Mesenteric fat pad (tissue), 1 donor: Measurements from ENCODE around the gene TYMS. TPM values are rescaled to one million over a fixed set of nuclear protein-coding genes. Genes with fewer than 3 reads are reported as not detected.
"Not testable (repeated sequence)": the region's sequence is repeated elsewhere in the genome, so short reads cannot be mapped to it uniquely, and the experiment has no call there.

Source experiments
- DNase-seq: peaks from one replicate; pipeline ENCODE4 v3.0.0-alpha.2; 2020; ENCODE audit warnings: low spot score
- total RNA-seq: library from RNA; stranded (reverse); fragmentation: NEBNext Ultra II Directional; extraction: Animal tissue kit (Norgen Biotek cat#: 25700); gene quantifications from one replicate; pipeline ENCODE4 v1.2.1, GENCODE V29; 2021
- donor health status: DM: yes; HTN: yes; CAD: no.

Gene TYMS
- total RNA-seq, 1 donor from 2014 or later = 1.2 TPM

GRCh38 chr18:677145-677544 is 19.7 kb downstream of the TYMS start:
- DNase-seq = no peak

- DNase-seq = no peak
Measured at GRCh38 chr18:677951-678381, 20.5 kb downstream of the TYMS start.

- no peak for DNase-seq
Measured at GRCh38 chr18:678482-679182, 21.2 kb downstream of the TYMS start.

- no peak for DNase-seq
Measured at GRCh38 chr18:679516-679915, 22.1 kb downstream of the TYMS start.

GRCh38 chr18:680392-680791 is 22.9 kb downstream of the TYMS start:
- no peak for DNase-seq

- no peak for DNase-seq
Measured at GRCh38 chr18:681985-682384, 24.5 kb downstream of the TYMS start.

- DNase-seq = not testable (repeated sequence)
Measured at GRCh38 chr18:682416-682815, 25.0 kb downstream of the TYMS start.

GRCh38 chr18:682833-683232 is 25.4 kb downstream of the TYMS start:
- no peak for DNase-seq

GRCh38 chr18:683531-683930 is 26.1 kb downstream of the TYMS start:
- DNase-seq = no peak

GRCh38 chr18:685438-685837 is 28.0 kb downstream of the TYMS start:
- no peak for DNase-seq

GRCh38 chr18:686339-687111 is 29.1 kb downstream of the TYMS start:
- no peak for DNase-seq

GRCh38 chr18:688323-688722 is 30.9 kb downstream of the TYMS start:
- no peak for DNase-seq

- no peak for DNase-seq
Measured at GRCh38 chr18:692824-693223, 35.4 kb downstream of the TYMS start.

- no peak for DNase-seq
Measured at GRCh38 chr18:693466-694187, 36.2 kb downstream of the TYMS start.

- no peak for DNase-seq
Measured at GRCh38 chr18:697012-697411, 39.6 kb downstream of the TYMS start.

GRCh38 chr18:697800-698199 is 40.3 kb downstream of the TYMS start:
- DNase-seq = no peak

- no peak for DNase-seq
Measured at GRCh38 chr18:703213-703967, 45.9 kb downstream of the TYMS start.

- no peak for DNase-seq
Measured at GRCh38 chr18:706405-706804, 49.0 kb downstream of the TYMS start.

- no peak for DNase-seq
Measured at GRCh38 chr18:708096-708495, 50.6 kb downstream of the TYMS start.

- no peak for DNase-seq
Measured at GRCh38 chr18:709771-710170, 52.3 kb downstream of the TYMS start.
